Mucosa of descending colon (tissue), 3 donors: Measurements from ENCODE around the gene ETV1. TPM values are rescaled to one million over a fixed set of nuclear protein-coding genes. Genes with fewer than 3 reads are reported as not detected.

ENCODE experiments used
- ATAC-seq: fragments of 200-7000 bp; cut with Tn5 transposase; one replicate; pipeline ENCODE4 v1.9.1; 2020; ENCODE audit warnings: mild to moderate bottlenecking, moderate library complexity
- DNase-seq, 3 donors: peaks; one replicate each; pipeline ENCODE4 v3.0.0-alpha.2; 2020
- H3K36me3 ChIP-seq: fragments of 200-600 bp; one replicate; pipeline ENCODE4 v1.8.0; 2021; ENCODE audit warnings: low read depth, mild to moderate bottlenecking
- H3K4me1 ChIP-seq: fragments of 200-600 bp; one replicate; pipeline ENCODE4 v1.8.0; 2021; ENCODE audit warnings: low read depth, mild to moderate bottlenecking
- H3K4me3 ChIP-seq: fragments of 200-600 bp; one replicate; pipeline ENCODE4 v1.8.0; 2021; ENCODE audit warnings: mild to moderate bottlenecking
- H3K9me3 ChIP-seq: fragments of 200-600 bp; one replicate; pipeline ENCODE4 v1.8.0; 2021; ENCODE audit warnings: mild to moderate bottlenecking
- intact Hi-C, 2 donors: fragments of 100-400 bp; cut with DNase I in 1 of 2; cut with micrococcal nuclease in 1 of 2; formaldehyde crosslinking; loops; one replicate each; pipeline versions ENCODE4 v1.11.0 to v1.11.1; 2022; cut with DNase I, micrococcal nuclease
- total RNA-seq, 3 donors: library from RNA; stranded (reverse); fragmentation: NEBNext Ultra II Directional in 2 of 3; extraction: Animal tissue kit (Norgen Biotek cat#: 25700) in 2 of 3; gene quantifications; one replicate each; pipeline versions ENCODE4 v1.2.1 to v1.2.4, GENCODE V29; 2021 to 2023
- TF ChIP-seq, protein P1 (sequence below): fragments of 200-600 bp; IDR thresholded peaks from one replicate; pipeline ENCODE4 v1.8.0; 2022; ENCODE audit warnings: antibody characterized with exemption, mild to moderate bottlenecking
- donor health status: DM: no; HTN: no; CAD: no; lungs with moderate emphysema.
- donor health status: DM: no; HTN: no; CAD: no.
- donor health status: DM: no; HTN: yes; CAD: no.

The ETV1 gene
- total RNA-seq, 3 donors from 2014 or later = 2.6 to 16.9 (median 5.9) TPM

DNA sequence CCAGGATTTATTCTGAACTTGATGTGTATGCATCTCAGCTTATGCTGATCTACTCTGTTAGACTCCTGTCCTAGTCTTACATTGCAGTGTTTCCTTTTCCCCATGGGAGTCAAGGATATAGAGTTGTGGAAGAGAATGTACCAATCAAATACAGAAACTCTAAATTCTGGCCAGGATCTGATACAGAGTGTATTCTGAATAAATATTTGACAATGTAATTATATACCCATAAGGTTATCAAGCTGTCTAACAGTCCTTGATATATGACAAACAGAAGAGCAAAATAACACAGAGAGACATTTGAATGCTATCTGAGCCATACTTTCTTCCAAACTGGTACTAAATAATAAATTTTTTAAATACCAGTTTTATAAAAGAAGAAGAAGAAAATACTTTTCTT lies 116.8 kb downstream of the ETV1 start:
- H3K9me3 ChIP-seq = no peaks in the 10 kb centered on the region
- H3K4me1 ChIP-seq = no peaks in the 10 kb centered on the region
- TF ChIP-seq, protein P1, sequence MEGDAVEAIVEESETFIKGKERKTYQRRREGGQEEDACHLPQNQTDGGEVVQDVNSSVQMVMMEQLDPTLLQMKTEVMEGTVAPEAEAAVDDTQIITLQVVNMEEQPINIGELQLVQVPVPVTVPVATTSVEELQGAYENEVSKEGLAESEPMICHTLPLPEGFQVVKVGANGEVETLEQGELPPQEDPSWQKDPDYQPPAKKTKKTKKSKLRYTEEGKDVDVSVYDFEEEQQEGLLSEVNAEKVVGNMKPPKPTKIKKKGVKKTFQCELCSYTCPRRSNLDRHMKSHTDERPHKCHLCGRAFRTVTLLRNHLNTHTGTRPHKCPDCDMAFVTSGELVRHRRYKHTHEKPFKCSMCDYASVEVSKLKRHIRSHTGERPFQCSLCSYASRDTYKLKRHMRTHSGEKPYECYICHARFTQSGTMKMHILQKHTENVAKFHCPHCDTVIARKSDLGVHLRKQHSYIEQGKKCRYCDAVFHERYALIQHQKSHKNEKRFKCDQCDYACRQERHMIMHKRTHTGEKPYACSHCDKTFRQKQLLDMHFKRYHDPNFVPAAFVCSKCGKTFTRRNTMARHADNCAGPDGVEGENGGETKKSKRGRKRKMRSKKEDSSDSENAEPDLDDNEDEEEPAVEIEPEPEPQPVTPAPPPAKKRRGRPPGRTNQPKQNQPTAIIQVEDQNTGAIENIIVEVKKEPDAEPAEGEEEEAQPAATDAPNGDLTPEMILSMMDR = no peak
- DNase-seq (no peak), ATAC-seq (no peak)
- H3K4me3 ChIP-seq = no peak overlapping the region
- intact Hi-C loops = no loop called here
- H3K36me3 ChIP-seq = no peaks in the 10 kb centered on the region

DNA sequence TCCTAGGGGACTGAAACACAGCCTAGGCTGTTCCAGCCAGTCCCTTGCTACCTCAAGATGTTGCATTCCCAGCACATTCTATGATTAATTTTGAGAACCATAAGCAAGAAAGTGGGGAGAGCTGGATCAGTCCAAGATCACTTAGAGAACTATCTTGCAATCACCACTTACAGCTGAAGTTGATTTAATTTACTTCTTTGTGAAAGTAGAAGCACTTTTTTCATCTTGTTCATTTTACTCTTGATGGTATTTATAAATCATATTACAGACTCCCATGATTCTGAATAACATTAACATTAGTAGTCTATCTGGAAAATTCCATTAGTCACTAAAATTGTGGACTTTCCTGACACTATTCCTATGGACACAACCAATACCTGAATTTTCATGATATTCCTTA lies 118.5 kb downstream of the ETV1 start:
- H3K4me1 ChIP-seq = no peaks in the 10 kb centered on the region
- ATAC-seq = no peak
- H3K9me3 ChIP-seq = no peaks in the 10 kb centered on the region
- TF ChIP-seq, protein P1 = no peak
- no peak overlapping the region for H3K4me3 ChIP-seq
- intact Hi-C loops = no loop called here
- H3K36me3 ChIP-seq = no peaks in the 10 kb centered on the region
- no peak for DNase-seq

DNA sequence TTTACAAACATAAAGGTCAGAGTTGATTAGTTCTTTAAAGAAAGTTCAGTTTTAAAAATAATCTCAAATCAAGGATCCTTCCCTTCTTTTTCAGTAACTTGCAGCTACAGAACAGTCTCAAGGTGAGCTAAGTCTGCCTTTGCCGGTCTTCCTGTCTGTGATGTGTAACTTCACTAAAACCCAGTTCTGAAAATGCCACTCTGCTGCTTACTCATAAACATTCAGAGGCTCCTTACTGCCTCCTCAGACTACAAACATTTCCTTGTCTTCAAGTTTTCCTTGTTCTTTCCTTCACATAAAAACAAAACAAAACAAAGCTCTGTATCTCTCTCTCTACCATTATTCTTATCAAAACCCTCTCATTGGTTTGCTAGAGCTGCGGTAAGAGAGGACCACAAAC lies 128.7 kb downstream of the ETV1 start:
- DNase-seq = no peak
- TF ChIP-seq, protein P1 = no peak
- no peaks in the 10 kb centered on the region for H3K9me3 ChIP-seq
- H3K36me3 ChIP-seq = no peaks in the 10 kb centered on the region
- no peaks in the 10 kb centered on the region for H3K4me1 ChIP-seq
- intact Hi-C loops = no loop called here
- no peak for ATAC-seq
- H3K4me3 ChIP-seq = no peak overlapping the region

DNA sequence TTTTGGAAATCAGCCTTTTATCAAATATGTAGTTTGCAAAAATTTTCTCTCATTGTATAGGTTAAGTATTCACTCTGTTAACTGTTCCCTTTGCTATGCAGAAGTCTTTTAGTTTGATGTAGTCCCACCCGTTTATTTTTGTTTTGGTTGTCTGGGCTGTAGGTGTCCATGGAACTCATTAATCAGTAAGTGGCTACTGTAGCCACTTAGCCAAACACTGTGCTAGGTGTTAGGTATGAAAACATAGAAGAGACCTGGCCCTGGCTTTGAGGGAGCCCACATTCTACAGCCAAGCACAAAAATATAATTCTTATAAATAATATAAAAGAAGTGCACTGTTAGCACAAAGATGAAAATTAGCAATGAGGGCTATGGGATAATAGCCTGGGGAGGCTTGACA lies 133.5 kb downstream of the ETV1 start:
- Histone ChIP-seq H3K9me3 (no peaks in the 10 kb centered on the region), H3K4me3 (no peak overlapping the region), H3K36me3 (no peaks in the 10 kb centered on the region), H3K4me1 (no peaks in the 10 kb centered on the region)
- DNase-seq (no peak), ATAC-seq (no peak)
- TF ChIP-seq, protein P1 = no peak
- intact Hi-C loops = no loop called here

DNA sequence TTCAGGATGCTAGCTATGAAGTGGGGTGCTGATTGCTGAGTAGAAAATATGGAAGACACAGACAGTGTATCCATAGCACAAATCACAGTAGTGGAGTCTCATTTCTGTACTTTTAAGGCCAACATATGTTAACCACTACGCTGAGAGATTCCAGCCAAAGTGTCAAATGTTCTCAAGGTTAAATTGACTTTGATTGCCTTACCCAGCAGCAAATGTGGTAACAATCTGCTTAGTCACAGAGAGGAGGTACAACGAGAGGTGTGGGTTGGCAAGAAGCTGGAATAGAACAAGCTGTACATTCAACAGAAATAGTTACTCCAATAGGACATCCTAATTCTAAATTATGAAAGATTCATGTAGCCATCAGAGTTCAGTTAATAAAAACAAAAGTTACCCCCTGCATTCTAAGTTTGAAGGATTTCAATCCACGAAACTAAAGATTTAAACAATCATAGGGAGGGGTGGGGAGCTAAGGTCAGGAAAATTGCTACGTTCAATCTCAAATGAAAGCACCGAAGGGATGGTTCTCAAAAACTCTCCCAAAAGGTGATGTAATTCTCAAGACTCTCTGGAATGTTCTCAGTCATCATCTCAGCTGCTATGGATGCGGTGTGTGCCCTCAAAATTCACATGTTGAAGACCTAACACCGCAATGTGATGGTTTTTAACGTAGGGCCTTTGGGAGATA lies 137.0 kb downstream of the ETV1 start:
- ATAC-seq (no peak), DNase-seq (no peak)
- Histone ChIP-seq H3K36me3 (no peaks in the 10 kb centered on the region), H3K9me3 (no peaks in the 10 kb centered on the region), H3K4me3 (no peak overlapping the region), H3K4me1 (no peaks in the 10 kb centered on the region)
- intact Hi-C loops = no loop called here
- TF ChIP-seq, protein P1 = no peak

DNA sequence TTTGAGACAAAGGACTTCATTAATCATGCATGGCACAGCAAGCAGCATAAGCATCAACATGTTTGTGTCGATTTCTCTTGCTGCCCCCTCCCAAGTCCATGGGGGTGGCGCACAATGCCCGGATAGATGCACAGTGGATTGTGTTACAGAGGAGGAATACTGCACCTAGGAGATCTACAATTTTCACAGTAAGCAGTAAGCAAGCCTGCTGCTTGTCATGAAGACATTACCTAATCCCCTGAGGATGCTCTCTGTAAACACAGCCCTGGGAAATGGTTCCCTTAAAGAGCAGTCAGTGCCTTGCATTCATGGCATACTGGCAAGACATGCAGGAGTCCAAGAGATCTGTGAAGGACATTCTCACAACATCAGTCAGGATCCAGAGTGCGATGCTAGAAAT lies 137.7 kb downstream of the ETV1 start:
- Histone ChIP-seq H3K36me3 (no peaks in the 10 kb centered on the region), H3K9me3 (no peaks in the 10 kb centered on the region), H3K4me3 (no peak overlapping the region), H3K4me1 (no peaks in the 10 kb centered on the region)
- intact Hi-C loops = no loop called here
- ATAC-seq (no peak), DNase-seq (no peak)
- TF ChIP-seq, protein P1 = no peak
